Measurements from ENCODE around the gene TSPAN19.
"Not testable (repeated sequence)": the region's sequence is repeated elsewhere in the genome, so short reads cannot be mapped to it uniquely, and the experiment has no call there.

The TSPAN19 gene

DNA sequence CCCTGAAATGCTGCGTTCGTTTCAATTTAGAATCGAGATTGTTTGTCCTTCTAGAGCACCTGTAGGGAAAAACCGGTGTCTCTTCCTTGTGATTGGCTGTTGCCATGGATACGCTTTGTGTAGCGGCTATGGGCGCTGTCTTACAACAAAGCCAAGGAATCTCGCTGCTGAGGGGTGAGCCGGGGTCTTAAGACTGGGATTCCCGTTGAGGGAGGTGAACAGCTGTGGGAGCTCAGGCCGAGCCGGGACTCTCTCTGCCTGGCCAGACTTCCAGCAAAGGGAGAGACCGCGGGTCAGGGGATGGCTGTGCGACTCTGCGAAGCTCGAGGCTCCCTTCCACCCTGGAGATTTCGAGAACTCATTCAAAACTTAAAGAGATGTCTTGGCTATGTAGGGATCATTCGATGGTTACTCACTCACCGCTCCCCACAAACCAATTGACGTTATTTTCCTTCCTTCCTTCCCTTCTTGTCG is at the start of gene TSPAN19, which contains the start of gene LRRIQ1:
TSPAN19 (minus strand) TSS at position 44 of the 474 bp plus-strand sequence. CDS start 6,331 bp downstream, outside the sequence.
LRRIQ1 (plus strand) TSS at position 118 of the 474 bp plus-strand sequence. CDS start 1,826 bp downstream, outside the sequence.
- DNase-seq = peak; percentile 93

DNA sequence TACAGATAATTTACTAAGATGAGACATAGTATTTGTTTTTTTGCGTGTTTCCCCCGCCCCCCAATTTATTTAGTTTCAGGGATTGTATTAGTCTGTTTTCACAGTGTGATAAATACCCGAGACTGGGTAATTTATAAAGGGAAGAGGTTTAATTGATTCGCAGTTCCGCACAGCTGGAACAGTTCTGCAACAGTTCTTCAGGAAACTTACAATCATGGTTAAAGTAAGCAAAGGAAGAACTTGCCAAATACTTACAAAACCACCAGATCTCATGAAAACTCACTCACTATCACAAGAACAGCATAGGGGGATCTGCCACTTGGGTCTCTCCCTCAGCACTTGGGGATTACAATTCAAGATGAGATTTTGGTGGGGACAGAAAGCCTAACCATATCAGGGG is 49.0 kb upstream of the TSPAN19 start:
- no peak for DNase-seq

DNA sequence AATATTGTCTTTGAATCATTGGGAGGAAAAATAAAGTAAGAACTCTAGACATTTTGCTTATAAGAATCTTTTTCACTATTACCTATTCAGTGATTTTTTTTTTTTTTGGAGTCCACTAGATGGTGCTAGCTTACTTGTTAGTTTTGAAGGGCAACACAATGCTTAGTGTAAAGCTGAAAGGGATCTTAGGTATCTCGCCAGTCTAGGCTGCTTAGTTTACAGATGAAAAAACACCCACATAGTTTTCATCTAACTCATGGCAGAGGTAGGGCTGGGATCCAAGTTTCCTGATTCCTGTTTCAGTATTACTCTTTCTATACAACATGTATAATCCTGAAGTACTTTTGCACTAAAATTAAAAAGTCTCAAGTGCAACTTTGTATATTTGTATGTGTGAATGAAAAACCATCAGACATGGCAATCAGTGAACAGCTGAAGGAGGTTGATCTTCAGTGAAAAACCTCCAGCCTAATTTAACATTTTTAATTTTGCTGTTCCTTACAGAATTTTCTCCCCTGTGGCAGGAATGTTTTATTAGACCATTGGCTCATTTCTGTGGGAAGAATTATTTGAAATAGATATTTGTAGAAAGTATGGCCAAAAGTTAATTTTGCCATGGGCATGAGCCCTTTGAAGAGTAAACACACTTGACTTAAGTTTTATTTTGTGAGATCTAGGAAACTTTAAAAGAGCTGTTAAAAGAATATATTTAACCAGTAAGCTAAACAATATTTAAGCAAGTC is 40.8 kb upstream of the TSPAN19 start:
- DNase-seq = peak; percentile 93

DNA sequence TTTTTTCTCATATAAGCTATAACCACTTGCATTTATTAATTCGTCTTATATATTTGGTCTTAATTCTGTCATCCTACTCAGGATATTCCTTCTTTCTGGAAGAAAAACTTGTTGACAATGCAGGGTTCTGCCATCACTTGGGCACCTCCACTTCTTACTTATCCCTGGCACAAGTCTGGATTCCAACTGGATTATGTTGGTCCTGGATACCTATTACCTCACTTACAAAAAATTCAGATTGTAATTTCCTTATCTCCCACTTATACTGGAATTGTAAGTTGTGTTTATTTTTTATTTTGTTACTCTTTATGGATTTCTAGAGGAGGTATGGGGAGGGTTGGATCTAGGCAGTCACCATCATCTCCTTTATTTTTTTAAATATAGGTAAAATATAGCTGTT is 36.7 kb upstream of the TSPAN19 start:
- no peak for DNase-seq

DNA sequence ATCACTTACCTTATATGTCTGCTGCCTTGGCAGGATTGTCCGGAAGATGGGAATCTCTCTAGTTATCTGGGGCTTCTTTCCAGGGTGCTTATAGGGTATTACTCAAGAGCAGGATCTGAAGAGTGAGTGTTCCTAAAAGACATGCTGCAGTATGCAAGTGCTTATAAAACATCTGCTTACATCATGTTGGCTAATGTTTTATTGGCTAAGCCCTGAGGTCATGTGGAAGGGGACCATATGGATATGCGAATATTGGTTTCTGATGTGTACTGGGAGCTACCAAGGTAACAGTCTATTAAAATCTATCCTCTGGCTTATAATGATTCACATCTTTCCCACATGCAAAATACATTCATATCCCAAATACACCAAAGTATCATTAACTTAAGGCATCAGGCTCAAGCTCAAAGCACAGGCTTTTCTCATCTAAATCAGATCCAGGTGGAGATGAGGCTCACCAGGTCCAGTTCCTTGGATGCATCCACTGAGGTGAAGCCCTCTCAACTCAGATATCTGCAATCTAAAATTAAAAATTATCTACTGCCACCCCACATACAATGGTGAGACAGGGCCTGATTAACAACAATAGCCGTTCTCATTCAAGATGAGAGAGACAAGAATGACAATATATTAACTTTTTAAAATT is 29.9 kb upstream of the TSPAN19 start:
- DNase-seq = peak; percentile 13

DNA sequence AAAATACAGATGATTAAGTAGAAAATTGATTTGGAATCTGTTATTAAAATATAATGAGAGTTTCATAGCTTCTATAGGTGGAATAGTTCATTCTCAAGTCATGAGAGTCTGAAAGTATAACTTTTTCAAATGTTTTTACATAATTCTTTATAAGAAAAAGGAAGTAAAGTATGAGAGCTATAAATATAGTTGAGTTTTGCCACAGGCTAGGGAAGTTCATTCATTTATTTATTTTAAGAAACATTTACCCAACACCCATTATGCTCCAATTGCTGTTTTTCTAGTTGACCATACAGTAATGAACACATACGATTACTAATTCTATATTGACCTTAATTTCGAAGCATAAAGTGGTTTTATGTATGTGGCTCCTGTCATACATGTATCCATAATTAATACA is 24.8 kb upstream of the TSPAN19 start:
- DNase-seq = no peak

DNA sequence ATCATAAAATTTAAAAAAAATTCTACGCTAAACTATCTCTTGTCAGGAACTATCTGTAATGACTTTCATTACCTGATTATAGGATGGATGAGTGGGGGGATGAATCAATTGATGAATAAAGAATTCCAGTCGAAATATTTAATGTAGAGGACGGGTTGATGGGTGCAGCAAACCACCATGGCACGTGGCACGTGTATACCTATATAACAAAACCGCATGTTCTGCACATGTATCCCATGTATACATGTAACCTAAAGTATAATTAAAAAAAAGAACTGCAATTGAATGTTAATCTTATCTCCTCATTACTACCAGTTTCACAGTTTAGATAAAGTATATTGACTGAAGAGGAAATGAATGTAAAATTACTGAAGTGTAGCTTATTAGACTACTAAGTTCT is 23.5 kb upstream of the TSPAN19 start:
- DNase-seq = no peak

DNA sequence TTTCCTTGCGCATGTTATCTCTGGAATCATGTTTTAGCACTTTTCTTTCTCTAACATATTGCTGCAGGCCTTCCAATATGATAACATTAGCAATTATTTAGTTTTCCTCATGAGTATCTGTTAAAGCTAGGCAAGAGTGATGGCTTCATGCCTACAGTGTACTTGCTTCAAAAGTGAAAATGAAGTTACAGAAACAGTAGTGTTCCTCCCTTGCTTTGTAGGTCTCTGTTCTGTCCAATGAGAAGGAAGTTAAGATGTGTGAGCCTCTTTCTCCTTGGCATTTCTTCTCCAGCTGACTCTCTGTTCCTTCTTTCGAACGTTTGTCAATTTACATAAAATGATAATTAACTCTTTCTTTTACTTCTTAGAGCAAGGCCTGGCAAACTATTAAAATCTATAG is 22.3 kb upstream of the TSPAN19 start:
- DNase-seq = no peak

DNA sequence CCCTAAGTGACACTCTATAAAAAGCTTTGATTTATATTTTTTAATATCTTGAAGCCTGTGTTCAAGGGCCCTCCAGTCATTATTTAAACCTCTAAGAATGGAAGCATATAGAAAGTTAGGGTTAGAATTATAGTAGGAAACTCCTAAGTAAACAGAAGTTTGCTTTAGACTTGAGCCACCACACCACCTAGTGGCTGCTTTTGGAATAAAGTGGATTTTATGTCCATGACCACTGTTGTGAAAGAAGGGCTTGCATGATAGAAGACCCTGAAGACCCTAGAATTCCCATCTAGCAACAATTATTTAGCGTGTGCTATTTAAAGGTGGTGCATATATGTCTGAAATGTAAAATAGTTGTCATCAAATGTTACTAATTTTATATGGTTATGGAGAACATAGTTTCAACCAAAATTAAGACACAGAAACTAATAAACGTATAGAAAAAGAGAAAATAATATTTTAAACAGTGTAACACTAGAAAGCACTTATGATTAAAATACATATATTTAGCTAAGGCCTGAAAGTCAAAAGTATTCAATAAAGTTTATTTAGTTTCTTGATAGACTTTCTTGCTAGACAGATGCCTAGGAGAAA is 21.4 kb upstream of the TSPAN19 start:
- DNase-seq = peak; percentile 45

DNA sequence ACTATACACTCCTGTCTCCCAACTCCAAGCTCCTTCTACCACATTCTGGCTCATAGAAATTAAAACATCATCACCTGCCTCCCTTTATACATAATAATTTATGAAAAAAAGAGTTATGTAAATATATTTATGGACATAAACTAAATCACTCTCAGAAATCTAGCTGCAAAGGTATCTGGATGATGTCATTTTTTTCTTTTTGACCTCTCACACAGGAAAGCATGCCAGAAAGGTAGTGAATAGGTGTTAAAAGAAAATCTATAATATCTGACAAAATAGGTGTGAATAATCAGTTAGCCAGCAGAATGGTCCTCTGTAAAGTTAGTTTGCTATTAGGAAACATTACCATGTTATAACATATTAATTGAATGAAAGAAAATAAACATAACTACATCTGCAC is 7.8 kb upstream of the TSPAN19 start:
- DNase-seq = no peak

DNA sequence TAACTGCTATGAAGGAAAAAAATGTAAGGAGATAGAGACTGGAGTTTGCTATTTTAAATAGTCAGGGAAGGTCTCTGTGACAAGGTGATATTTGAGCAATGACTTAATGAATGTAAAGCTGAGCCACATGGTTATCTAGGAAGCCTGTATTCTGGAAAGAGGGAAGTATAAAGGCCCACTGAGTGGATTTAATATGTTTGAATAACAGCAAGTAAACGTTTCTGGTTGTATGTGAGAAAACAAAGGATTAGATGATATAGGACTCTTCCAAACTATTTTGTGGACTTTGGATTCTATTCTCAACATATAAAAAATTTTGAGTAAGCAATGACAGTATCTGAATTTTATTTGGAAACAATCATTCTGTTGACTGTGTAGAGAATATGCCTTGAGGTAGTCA is 5.3 kb upstream of the TSPAN19 start:
- DNase-seq = no peak

DNA sequence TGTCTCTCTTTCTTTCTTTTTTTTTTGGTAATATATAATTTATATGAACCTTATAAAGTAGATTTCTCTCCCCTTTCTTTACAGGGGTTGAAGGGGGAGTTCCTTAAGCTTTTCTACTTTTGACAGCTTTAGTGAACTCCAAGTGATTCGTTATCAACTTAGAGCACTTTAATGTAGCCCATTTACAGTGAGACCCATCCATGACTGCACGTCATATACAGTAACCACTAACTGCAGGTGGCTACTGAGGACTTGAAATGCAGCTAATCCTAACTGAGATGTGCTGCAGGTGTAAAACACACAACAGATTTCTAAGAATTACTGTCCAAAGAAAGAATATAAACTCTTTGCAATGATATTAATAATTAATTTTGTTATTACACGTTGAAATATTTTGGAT is 656 bp upstream of the TSPAN19 start:
- no peak for DNase-seq

DNA sequence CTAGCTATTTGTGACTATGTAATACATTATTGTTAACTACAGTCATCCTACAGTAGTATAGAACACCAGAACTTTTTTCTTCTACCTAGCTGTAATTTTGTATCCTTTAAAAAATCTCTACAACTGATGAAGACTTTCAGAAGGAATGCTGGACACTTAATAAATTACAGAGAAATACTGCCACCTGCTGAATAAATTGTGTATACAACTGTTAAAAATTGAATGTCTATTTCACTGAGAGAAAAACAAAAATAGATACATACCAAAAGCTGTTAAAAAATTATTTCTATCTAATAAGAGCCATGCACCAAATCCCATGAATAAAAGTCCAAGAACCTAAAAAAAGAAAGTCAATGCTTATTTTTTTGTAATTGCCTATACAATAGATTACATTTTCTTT is 6.6 kb downstream of the TSPAN19 start:
- peak; percentile 33 for DNase-seq

DNA sequence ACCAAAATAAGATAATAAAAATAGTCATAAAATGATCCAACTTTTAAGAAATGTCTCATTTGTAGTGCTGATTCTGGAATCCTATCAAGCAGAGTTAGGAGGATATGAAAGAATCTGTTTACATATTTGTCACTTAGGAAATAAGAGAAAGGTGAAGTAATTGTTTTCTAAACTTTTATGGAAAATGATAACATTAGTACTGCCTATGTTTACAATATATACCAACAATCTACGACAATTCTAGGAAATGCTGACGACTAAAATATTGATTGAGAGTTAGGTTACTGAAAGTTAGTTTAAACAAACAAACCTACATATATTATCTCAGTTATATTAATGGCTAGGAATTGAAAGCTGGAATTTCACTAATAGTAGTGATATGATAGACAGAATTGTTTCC is 18.0 kb downstream of the TSPAN19 start:
- no peak for DNase-seq

DNA sequence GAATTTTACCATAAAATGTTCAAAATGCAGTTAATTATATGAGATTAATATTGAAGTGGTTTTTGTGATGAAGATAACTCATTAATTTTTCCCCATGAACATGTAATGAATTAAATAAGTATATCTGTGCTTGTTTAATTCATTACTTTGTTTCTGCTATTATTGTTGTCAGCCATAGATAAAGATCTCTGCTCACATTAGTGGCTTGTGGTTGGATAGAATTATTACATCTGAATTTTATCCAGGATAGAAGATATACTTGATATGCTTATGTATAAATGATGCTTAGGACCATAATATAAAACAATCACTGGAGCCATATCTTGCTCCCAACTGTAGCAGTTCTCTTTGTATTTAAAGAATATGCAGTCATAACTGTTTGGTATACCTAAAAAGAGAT is 18.5 kb downstream of the TSPAN19 start:
- DNase-seq = no peak

DNA sequence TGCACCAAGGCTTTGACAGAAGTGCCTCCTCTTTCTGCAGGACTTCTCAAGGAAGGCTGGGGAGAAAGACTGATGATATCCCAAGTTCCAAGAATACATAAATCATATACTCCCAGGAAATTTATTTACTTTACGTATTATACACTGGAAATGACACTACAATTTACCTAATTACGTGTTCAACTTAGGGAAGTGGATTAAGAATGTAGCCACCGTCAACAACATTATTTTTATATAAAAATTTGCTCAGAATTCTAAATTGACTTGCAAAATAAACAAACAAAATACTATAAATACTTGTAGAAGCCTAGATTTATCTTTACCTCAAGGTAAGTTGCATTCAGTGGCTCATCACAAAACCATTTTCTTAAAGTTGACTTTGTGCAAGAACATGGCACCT is 18.9 kb downstream of the TSPAN19 start:
- DNase-seq = no peak

DNA sequence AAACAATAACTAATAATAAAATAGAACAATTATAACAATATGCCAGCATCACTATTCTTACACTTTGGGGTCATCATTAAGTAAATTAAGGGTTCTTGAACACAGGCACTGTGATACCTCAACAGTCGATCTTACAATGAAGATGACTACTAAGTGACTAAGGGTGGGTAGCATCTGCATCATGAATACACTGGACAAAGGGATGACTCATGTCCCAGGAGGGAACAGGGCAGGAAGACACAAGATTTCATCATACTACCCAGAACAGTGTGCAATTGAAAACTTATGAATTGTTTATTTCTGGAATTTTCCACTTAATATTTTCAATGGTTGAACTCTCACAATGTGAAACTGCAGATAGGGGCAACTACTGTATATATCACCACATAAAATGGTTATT is 19.7 kb downstream of the TSPAN19 start:
- DNase-seq = peak; percentile 95

DNA sequence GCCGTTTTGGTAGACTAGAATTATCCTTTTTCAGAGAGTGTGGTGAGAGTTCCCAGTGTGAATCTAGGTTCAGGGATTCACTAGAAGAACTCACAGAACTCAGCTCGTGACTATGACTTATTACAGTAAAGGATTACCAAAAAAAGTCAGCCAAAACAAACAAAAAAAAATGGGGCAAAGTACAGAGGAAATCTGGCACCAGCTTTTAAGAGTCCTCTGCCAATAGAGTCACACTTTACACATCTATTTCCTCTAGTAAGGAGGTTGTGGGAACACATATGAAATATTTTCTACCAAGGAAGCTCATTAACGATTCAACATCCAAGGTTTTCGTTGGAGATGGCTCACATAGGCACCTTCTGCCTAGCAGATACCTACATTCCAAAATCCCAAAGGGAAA is 28.2 kb downstream of the TSPAN19 start:
- peak; percentile 4 for DNase-seq

DNA sequence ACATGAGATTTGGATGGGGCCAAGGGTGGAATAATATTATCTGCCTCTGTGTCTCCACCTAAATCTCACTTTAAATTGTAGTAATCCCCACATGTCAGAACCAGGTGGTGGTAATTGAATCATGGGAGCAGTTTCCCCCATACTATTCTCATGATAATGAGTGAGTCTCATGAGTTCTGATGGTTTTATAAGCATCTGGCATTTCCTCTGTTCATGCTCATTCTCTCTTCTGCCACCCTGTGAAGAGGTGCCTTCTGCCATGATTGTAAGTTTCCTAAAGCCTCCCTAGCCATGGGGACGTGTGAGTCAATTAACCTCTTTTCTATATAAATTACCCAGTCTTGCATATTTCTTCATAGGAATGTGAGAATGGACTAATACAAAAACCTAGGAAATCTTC is 29.9 kb downstream of the TSPAN19 start:
- no peak for DNase-seq

DNA sequence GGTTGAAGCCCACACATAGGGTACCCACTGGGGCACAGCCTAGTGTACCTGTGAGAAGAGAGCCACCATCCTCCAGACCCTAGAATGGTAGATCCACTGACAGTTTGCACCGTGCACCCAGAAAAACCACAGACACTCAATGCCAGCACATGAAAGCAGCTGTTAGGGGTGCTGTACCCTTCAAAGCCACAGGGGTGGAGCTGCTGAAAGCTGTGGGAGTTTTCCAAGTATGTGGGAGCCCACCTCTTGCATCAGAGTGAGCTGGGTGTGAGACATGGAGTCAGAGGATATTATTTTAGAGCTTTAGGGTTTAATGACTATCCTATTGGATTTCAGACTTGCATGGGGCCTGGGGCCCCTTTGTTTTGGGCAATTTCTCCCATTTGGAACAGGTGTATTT is 30.5 kb downstream of the TSPAN19 start:
- DNase-seq = no peak

DNA sequence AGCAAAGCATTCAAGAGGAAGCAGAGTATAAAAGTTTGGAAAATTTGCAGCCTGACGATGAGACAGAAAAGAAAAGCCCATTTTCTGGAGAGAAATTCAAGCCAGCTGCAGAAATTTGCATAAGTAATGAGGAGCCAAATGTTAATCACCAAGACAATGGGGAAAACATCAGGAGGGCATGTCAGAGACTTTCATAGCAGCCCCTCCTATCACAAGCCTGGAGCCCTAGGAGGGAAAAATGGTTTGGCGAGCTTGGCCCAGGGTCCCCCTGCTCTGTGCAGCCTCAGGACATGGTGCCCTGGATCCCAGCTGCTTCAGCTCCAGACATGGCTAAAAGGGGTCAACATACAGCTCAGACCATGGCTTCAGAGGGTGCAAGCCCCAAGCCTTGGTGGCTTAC is 31.0 kb downstream of the TSPAN19 start:
- DNase-seq = not testable (repeated sequence)

DNA sequence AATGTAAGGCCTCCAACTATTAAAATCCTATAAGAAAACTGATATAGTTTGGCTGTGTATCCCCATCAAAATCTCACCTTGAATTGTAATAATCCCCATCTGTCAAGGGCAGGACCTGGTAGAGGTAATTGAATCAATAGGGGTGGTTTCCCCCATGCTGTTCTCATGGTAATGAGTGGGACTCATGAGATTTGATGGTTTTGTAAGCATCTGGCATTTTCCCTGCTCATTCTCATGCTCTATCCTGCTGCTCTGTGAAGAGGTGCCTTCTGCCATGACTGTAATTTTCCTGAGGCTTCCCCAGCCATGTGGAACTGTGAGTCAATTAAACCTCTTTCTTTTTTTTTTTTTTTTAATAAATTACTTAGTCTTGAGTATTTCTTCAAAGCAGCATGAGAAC is 31.9 kb downstream of the TSPAN19 start:
- DNase-seq = no peak

DNA sequence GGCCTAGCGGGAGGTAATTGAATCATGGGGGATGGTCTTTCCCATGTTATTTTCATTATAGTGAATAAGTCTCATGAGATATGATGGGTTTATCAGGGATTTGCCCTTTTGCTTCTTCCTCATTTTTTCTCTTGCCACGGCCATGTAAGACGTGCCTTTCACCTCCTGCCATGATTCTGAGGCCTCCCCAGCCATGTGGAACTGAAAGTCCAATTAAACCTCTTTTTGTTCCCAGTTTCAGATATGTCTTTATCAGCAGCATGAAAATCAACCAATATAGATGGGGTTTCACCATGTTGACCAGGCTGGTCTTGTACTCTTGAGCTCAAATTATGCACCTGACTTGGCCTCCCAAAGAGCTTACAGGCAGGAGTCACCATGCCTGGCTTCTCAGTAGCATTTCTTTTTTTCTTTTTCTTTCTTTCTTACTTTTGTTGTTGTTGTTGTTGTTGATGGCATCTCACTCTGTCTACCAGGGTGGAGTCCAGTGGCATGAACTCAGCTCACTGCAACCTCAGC is 33.2 kb downstream of the TSPAN19 start:
- DNase-seq = no peak

DNA sequence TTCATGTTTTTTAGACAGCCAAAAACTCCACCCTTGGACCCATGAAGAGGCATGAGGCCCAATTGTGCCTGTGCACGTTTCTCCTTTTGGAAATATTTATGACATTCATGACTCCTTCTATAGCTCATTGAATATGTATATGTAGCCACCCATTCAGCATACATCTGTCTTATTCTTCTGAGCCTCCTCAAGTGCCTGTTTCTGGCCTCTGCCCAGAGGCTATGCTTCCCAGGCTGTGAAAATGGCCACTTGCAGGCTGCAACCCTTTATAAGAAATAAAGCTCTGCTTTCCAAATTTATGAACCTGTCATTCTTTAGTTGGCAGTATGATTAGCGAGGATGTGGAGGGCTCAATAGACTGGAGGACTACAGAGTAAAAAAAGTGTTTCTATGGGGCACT is 35.3 kb downstream of the TSPAN19 start:
- DNase-seq = no peak
